Natural killer cell (primary cell): ENCODE results near the gene NAT14. TPM values are rescaled to one million over a fixed set of nuclear protein-coding genes. Genes with fewer than 3 reads are reported as not detected.

Source experiments
- ATAC-seq, 3 donors: fragments of 150-1000 bp in 2 of 3; fragments of 200-7000 bp in 1 of 3; cut with Tn5 transposase; 1 replicate in 1 of 3; 2 replicates in 2 of 3; pipeline ENCODE4 v1.10.0; 2021; ENCODE audit warnings: mild to moderate bottlenecking in 2 of 3, moderate library complexity in 2 of 3
- DNase-seq, 2 donors: peaks; one replicate each; pipeline versions ENCODE4 v3.0.0 to v3.0.0-alpha.2; 2013 to 2021; ENCODE audit warnings: mixed read lengths in 1 of 2
- H3K27ac ChIP-seq: one replicate; pipeline ENCODE4 v1.5.1; 2013; ENCODE audit warnings: mild to moderate bottlenecking, low read length
- H3K27me3 ChIP-seq: one replicate; pipeline ENCODE4 v1.6.1; 2013; ENCODE audit warnings: low read length; ENCODE audit not compliant: control insufficient read depth, insufficient read depth
- H3K36me3 ChIP-seq: one replicate; pipeline ENCODE4 v1.6.1; 2013; ENCODE audit warnings: low read length; ENCODE audit not compliant: control insufficient read depth, insufficient read depth
- H3K4me1 ChIP-seq: one replicate; pipeline ENCODE4 v1.6.1; 2013; ENCODE audit warnings: low read length; ENCODE audit not compliant: control insufficient read depth, insufficient read depth
- H3K4me3 ChIP-seq: one replicate; pipeline ENCODE4 v1.5.1; 2013; ENCODE audit warnings: low read length
- H3K9me3 ChIP-seq: one replicate; pipeline ENCODE4 v1.6.1; 2013; ENCODE audit warnings: low read length; ENCODE audit not compliant: control insufficient read depth, insufficient read depth
- H3K27ac Mint-ChIP-seq, 2 donors: one replicate each; pipeline ENCODE4 v1.8.0; 2022; ENCODE audit warnings: mild to moderate bottlenecking in 2 of 2, mixed read lengths in 2 of 2, moderate library complexity in 1 of 2
- H3K27me3 Mint-ChIP-seq, 2 donors: one replicate each; pipeline ENCODE4 v1.8.0; 2022; ENCODE audit warnings: low read depth in 2 of 2, mixed read lengths in 2 of 2
- H3K36me3 Mint-ChIP-seq: one replicate; pipeline ENCODE4 v1.8.0; 2022; ENCODE audit warnings: mixed read lengths
- H3K4me1 Mint-ChIP-seq, 2 donors: one replicate each; pipeline ENCODE4 v1.8.0; 2022; ENCODE audit warnings: mixed read lengths in 2 of 2
- H3K4me3 Mint-ChIP-seq: one replicate; pipeline ENCODE4 v1.8.0; 2022; ENCODE audit warnings: mild to moderate bottlenecking, moderate library complexity, mixed read lengths
- H3K9me3 Mint-ChIP-seq, 2 donors: one replicate each; pipeline ENCODE4 v1.8.0; 2022; ENCODE audit warnings: mixed read lengths in 2 of 2
- CTCF ChIP-seq: fragments of 200-600 bp; IDR thresholded peaks from one replicate; pipeline ENCODE4 v1.8.0; 2022; ENCODE audit warnings: antibody characterized with exemption
- WGBS: methylation state at CpG from one replicate; pipeline ENCODE4 v1.1.7; 2013; ENCODE audit warnings: missing lambda C conversion rate; ENCODE audit not compliant: insufficient coverage; 5-methylcytosine and 5-hydroxymethylcytosine counted together
- intact Hi-C: fragments of 100-400 bp; cut with micrococcal nuclease; formaldehyde crosslinking; loops from one replicate; pipeline ENCODE4 v1.14.2; 2022
- total RNA-seq, 4 donors: library from RNA; stranded (reverse); fragments of 120-200 nt in 1 of 4; gene quantifications; one replicate each; pipeline versions ENCODE4 v1.2.3 to v1.2.4, GENCODE V29; 2013 to 2022

NAT14 gene
- total RNA-seq, 3 donors from 2014 or later (not counting 1 experiment from before 2014, with no cell fraction given) = 8.7 to 12.5 (median 8.8) TPM

GRCh38 chr19:55516878-55517620, 32.1 kb downstream of the NAT14 start:
- Mint-ChIP-seq H3K27ac (peak overlapping the region in 1 of 2 donors; percentile 89), H3K4me3 (peak overlapping the region; percentile 51)

GRCh38 chr19:55519451-55520311, 34.7 kb downstream of the NAT14 start:
- Mint-ChIP-seq H3K9me3 (no peaks in the 10 kb centered on the region), H3K27me3 (peaks cover 0 to 3% of the 10 kb centered on the region in 2 donors)
- WGBS = 93% methylated on average over 10 of the region's 10 CpGs

More at GRCh38 chr19:55516878-55517620, 32.1 kb downstream of the NAT14 start:
- Mint-ChIP-seq H3K9me3 (no peaks in the 10 kb centered on the region), H3K27me3 (no peaks in the 10 kb centered on the region), H3K4me1 (peaks cover 0 to 8% of the 10 kb centered on the region in 2 donors), H3K36me3 (no peaks in the 10 kb centered on the region)
- TF ChIP-seq CTCF = peak; percentile 74
- intact Hi-C loops = loop anchor here (1.0 kb wide), 3 partner anchors 89 to 137 kb away; no protein-coding TSS in a partner anchor
- ATAC-seq = peak; percentile 100
- H3K4me3 ChIP-seq = peak overlapping the region; percentile 16
- H3K4me1 ChIP-seq = peaks cover 10% of the 10 kb centered on the region
- WGBS = 9% methylated on average over 61 of the region's 61 CpGs
- peak overlapping the region; percentile 73 for H3K27ac ChIP-seq
- no peaks in the 10 kb centered on the region for H3K36me3 ChIP-seq
- no peaks in the 10 kb centered on the region for H3K27me3 ChIP-seq
- H3K9me3 ChIP-seq = no peaks in the 10 kb centered on the region
- peak; percentile 91 to 95 for DNase-seq

GRCh38 chr19:55520691-55521292, 35.8 kb downstream of the NAT14 start:
- Histone ChIP-seq H3K4me3 (no peak overlapping the region), H3K36me3 (no peaks in the 10 kb centered on the region), H3K9me3 (no peaks in the 10 kb centered on the region), H3K4me1 (peaks cover 10% of the 10 kb centered on the region), H3K27ac (no peak overlapping the region), H3K27me3 (no peaks in the 10 kb centered on the region)
- H3K27ac Mint-ChIP-seq = no peak overlapping the region
- no peaks in the 10 kb centered on the region for H3K36me3 Mint-ChIP-seq
- H3K4me3 Mint-ChIP-seq = no peak overlapping the region
- H3K27me3 Mint-ChIP-seq = peaks cover 0 to 3% of the 10 kb centered on the region in 2 donors
- DNase-seq = no peak
- intact Hi-C loops = no loop called here
- no peaks in the 10 kb centered on the region for H3K9me3 Mint-ChIP-seq
- peaks cover 0 to 8% of the 10 kb centered on the region in 2 donors for H3K4me1 Mint-ChIP-seq
- 82% methylated on average over 14 of the region's 14 CpGs for WGBS
- TF ChIP-seq CTCF = no peak
- ATAC-seq = no peak

More at GRCh38 chr19:55519451-55520311, 34.7 kb downstream of the NAT14 start:
- Histone ChIP-seq H3K27me3 (no peaks in the 10 kb centered on the region), H3K27ac (no peak overlapping the region), H3K9me3 (no peaks in the 10 kb centered on the region), H3K4me1 (peaks cover 10% of the 10 kb centered on the region), H3K36me3 (no peaks in the 10 kb centered on the region), H3K4me3 (no peak overlapping the region)
- no peak overlapping the region for H3K27ac Mint-ChIP-seq
- peaks cover 0 to 8% of the 10 kb centered on the region in 2 donors for H3K4me1 Mint-ChIP-seq
- ATAC-seq (no peak), DNase-seq (no peak)
- intact Hi-C loops = no loop called here
- H3K4me3 Mint-ChIP-seq = no peak overlapping the region
- no peak for TF ChIP-seq CTCF
- H3K36me3 Mint-ChIP-seq = no peaks in the 10 kb centered on the region
